ENCODE results near the gene CCDC40.

GRCh38 chr17:80031691-80032430 is 4.6 kb upstream of the CCDC40 start:
- TF ChIP-seq CTCF (IDR thresholded peaks at IDR 0.05) (no peak), POLR2A (IDR thresholded peaks at IDR 0.05) (no peak)

Measured in heart left ventricle (tissue), 13 donors.